Activated CD4-positive, alpha-beta T cell treated with anti-CD3 and anti-CD28 coated beads, Interleukin-10, Interleukin-2, amounts not matched to agents 100 ng/mL and 50 ng/mL, durations not matched to agents 16 hours and 8 hours (primary cell): Measurements from ENCODE around the gene SNAI1.
"Not testable (repeated sequence)": the region's sequence is repeated elsewhere in the genome, so short reads cannot be mapped to it uniquely, and the experiment has no call there.

ENCODE experiments used
- DNase-seq: peaks from one replicate; pipeline ENCODE4 v3.0.0-alpha.2; 2020

Gene SNAI1

GRCh38 chr20:49982346-49983122 is at the start of gene SNAI1:
Gene SNAI1, plus strand, starts transcription at chr20:49982980. Its CDS starts 80 bp downstream, at chr20:49983060.
- DNase-seq: peak; percentile 83

GRCh38 chr20:49935746-49936152 is 47.0 kb upstream of the SNAI1 start:
- no peak for DNase-seq

- peak; percentile 92 for DNase-seq
Measured at GRCh38 chr20:49936153-49937026, 46.4 kb upstream of the SNAI1 start, which contains the start of gene RNF114. Gene RNF114, plus strand, starts transcription at chr20:49936397. Its CDS starts 16 bp downstream, at chr20:49936413.

GRCh38 chr20:49937027-49937929 is 45.5 kb upstream of the SNAI1 start:
- DNase-seq: no peak

- no peak for DNase-seq
Measured at GRCh38 chr20:49938173-49939163, 44.3 kb upstream of the SNAI1 start.

GRCh38 chr20:49941456-49941855 is 41.3 kb upstream of the SNAI1 start:
- DNase-seq: no peak

- no peak for DNase-seq
Measured at GRCh38 chr20:49942303-49942702, 40.5 kb upstream of the SNAI1 start.

GRCh38 chr20:49942942-49943341 is 39.8 kb upstream of the SNAI1 start:
- DNase-seq: no peak

- no peak for DNase-seq
Measured at GRCh38 chr20:49945306-49945700, 37.5 kb upstream of the SNAI1 start.

GRCh38 chr20:49945701-49946477 is 36.9 kb upstream of the SNAI1 start:
- DNase-seq: no peak

GRCh38 chr20:49948178-49948577 is 34.6 kb upstream of the SNAI1 start:
- DNase-seq: no peak

- DNase-seq: no peak
Measured at GRCh38 chr20:49948809-49949507, 33.8 kb upstream of the SNAI1 start.

GRCh38 chr20:49951151-49951550 is 31.6 kb upstream of the SNAI1 start:
- DNase-seq: peak; percentile 61

- no peak for DNase-seq
Measured at GRCh38 chr20:49955167-49955566, 27.6 kb upstream of the SNAI1 start.

GRCh38 chr20:49955830-49956396 is 26.9 kb upstream of the SNAI1 start:
- not testable (repeated sequence) for DNase-seq

GRCh38 chr20:49956689-49957088 is 26.1 kb upstream of the SNAI1 start:
- no peak for DNase-seq

- DNase-seq: not testable (repeated sequence)
Measured at GRCh38 chr20:49957089-49957938, 25.5 kb upstream of the SNAI1 start.

GRCh38 chr20:49961413-49961812 is 21.4 kb upstream of the SNAI1 start:
- no peak for DNase-seq
